B cell (primary cell): ENCODE measurements around the gene LGI2. TPM values are rescaled to one million over a fixed set of nuclear protein-coding genes. Genes with fewer than 3 reads are reported as not detected.

Experiments
- ATAC-seq: fragments of 200-7000 bp; cut with Tn5 transposase; one replicate; pipeline ENCODE4 v1.10.0; 2021; ENCODE audit warnings: low read depth, mild to moderate bottlenecking, moderate number of reproducible peaks, moderate library complexity
- CTCF ChIA-PET: fragments of 350-600 bp; sonication (Branson Sonifier 250); formaldehyde crosslinking; loops from one replicate; lab custom pipeline; 2021; ENCODE audit warnings: antibody characterized with exemption, inconsistent platforms; lab: Charles Lee
- POLR2A ChIA-PET: fragments of 350-600 bp; sonication (Branson Sonifier 250); formaldehyde crosslinking; loops from one replicate; lab custom pipeline; 2021; ENCODE audit warnings: antibody characterized with exemption; lab: Charles Lee
- DNase-seq: peaks from one replicate; pipeline ENCODE4 v3.0.0; 2013
- H2AFZ ChIP-seq: 2 replicates; pipeline ENCODE4 v1.6.1; 2012; ENCODE audit warnings: mild to moderate bottlenecking, low read depth, low read length; ENCODE audit not compliant: insufficient read depth, poor library complexity, severe bottlenecking
- H3K27ac ChIP-seq, 2 donors: 1 replicate in 1 of 2; 2 replicates in 1 of 2; pipeline ENCODE4 v1.5.1; 2012 to 2013; ENCODE audit warnings: low read length in 2 of 2, mild to moderate bottlenecking in 2 of 2, moderate library complexity in 1 of 2
- H3K27me3 ChIP-seq, 4 experiments: fragments of 200-600 bp in 1 of 4; sonication (generic) in 1 of 4; replicated peaks in 1 of 4; 1 replicate in 2 of 4; 2 replicates in 2 of 4; pipeline versions ENCODE4 v1.6.1 to v1.7.0; 2013 to 2016; ENCODE audit warnings: low read length in 3 of 4, mild to moderate bottlenecking in 2 of 4, mixed read lengths in 1 of 4, moderate library complexity in 1 of 4; ENCODE audit not compliant: insufficient read depth in 4 of 4, control insufficient read depth in 3 of 4; ENCODE audit errors: control extremely low read depth in 1 of 4
- H3K36me3 ChIP-seq, 2 experiments: replicated peaks in 1 of 2; 1 replicate in 1 of 2; 2 replicates in 1 of 2; pipeline versions ENCODE4 v1.6.1 to v1.7.1; 2013; ENCODE audit warnings: low read length in 1 of 2; ENCODE audit not compliant: insufficient read depth in 2 of 2, control insufficient read depth in 1 of 2; ENCODE audit errors: control extremely low read depth in 1 of 2, extremely low read depth in 1 of 2
- H3K4me1 ChIP-seq, 2 donors: fragments of 200-600 bp in 1 of 2; sonication (generic) in 1 of 2; 1 replicate in 1 of 2; 2 replicates in 1 of 2; pipeline versions ENCODE4 v1.5.1 to v1.6.1; 2013 to 2017; ENCODE audit warnings: low read length in 2 of 2; ENCODE audit not compliant: control insufficient read depth in 2 of 2, insufficient read depth in 2 of 2
- H3K4me2 ChIP-seq: replicated peaks from 2 replicates; pipeline ENCODE3; 2012; ENCODE audit warnings: mild to moderate bottlenecking, low read depth, low read length; ENCODE audit not compliant: poor library complexity, severe bottlenecking
- H3K4me3 ChIP-seq, 5 experiments: fragments of 200-600 bp in 1 of 5; sonication (generic) in 1 of 5; 1 replicate in 3 of 5; 2 replicates in 2 of 5; pipeline versions ENCODE4 v1.5.1 to v1.7.0; 2011 to 2016; ENCODE audit warnings: low read length in 4 of 5, mild to moderate bottlenecking in 4 of 5, low read depth in 2 of 5, control low read depth in 1 of 5, moderate library complexity in 1 of 5; ENCODE audit not compliant: insufficient read depth in 1 of 5; ENCODE audit errors: control extremely low read depth in 1 of 5, extremely low read depth in 1 of 5
- H3K79me2 ChIP-seq: fragments of 200-600 bp; sonication (generic); one replicate; pipeline ENCODE4 v1.6.0; 2016; ENCODE audit warnings: low read length; ENCODE audit not compliant: control insufficient read depth, insufficient read depth
- H3K9ac ChIP-seq: fragments of 200-600 bp; sonication (generic); 2 replicates; pipeline ENCODE4 v1.6.1; 2017; ENCODE audit warnings: mild to moderate bottlenecking, low read length, moderate library complexity
- H3K9me3 ChIP-seq, 3 donors: one replicate each; pipeline versions ENCODE4 v1.6.1 to v1.7.1; 2013; ENCODE audit warnings: low read length in 2 of 3; ENCODE audit not compliant: control insufficient read depth in 2 of 3, insufficient read depth in 1 of 3; ENCODE audit errors: control extremely low read depth in 1 of 3
- H4K20me1 ChIP-seq: 2 replicates; pipeline ENCODE4 v1.6.0; 2012; ENCODE audit warnings: mild to moderate bottlenecking, low read length; ENCODE audit not compliant: insufficient read depth, control insufficient read depth, poor library complexity, severe bottlenecking
- H3K27ac Mint-ChIP-seq: one replicate; pipeline ENCODE4 v1.8.0; 2021; ENCODE audit warnings: mixed read lengths
- H3K27me3 Mint-ChIP-seq: one replicate; pipeline ENCODE4 v1.8.0; 2021; ENCODE audit warnings: mixed read lengths
- H3K4me1 Mint-ChIP-seq: one replicate; pipeline ENCODE4 v1.8.0; 2021; ENCODE audit warnings: mixed read lengths
- H3K4me3 Mint-ChIP-seq: one replicate; pipeline ENCODE4 v1.8.0; 2021; ENCODE audit warnings: mixed read lengths
- H3K9me3 Mint-ChIP-seq: one replicate; pipeline ENCODE4 v1.8.0; 2022; ENCODE audit warnings: mixed read lengths; ENCODE audit not compliant: insufficient read depth
- CTCF ChIP-seq: fragments of 200-600 bp; IDR thresholded peaks from one replicate; pipeline ENCODE4 v1.8.0; 2022; ENCODE audit warnings: antibody characterized with exemption, mild to moderate bottlenecking
- EZH2 ChIP-seq: IDR thresholded peaks from 2 replicates; pipeline ENCODE4 v1.6.1; 2012; ENCODE audit warnings: borderline replicate concordance, low read depth, mild to moderate bottlenecking, moderate library complexity, low read length; ENCODE audit not compliant: insufficient read depth, poor library complexity, severe bottlenecking
- WGBS: methylation state at CpG from one replicate; pipeline ENCODE4 v1.1.5; 2013; ENCODE audit warnings: missing lambda C conversion rate; ENCODE audit not compliant: insufficient coverage; 5-methylcytosine and 5-hydroxymethylcytosine counted together
- intact Hi-C: fragments of 100-400 bp; cut with micrococcal nuclease; formaldehyde crosslinking; loops from one replicate; pipeline ENCODE4 v1.10.0; 2022
- polyA plus RNA-seq: library from polyadenylated mRNA; depleted of rRNA; stranded (reverse); fragments of >200 nt; gene quantifications from 2 replicates; pipeline ENCODE4 v1.2.3, GENCODE V29; 2012
- total RNA-seq, 2 donors: library from RNA; stranded (reverse); fragments of 120-200 nt in 1 of 2; gene quantifications; 1 replicate in 1 of 2; 2 replicates in 1 of 2; pipeline versions ENCODE4 v1.2.3 to v1.2.4, GENCODE V29; 2013 to 2022

The LGI2 gene
- total and polyA plus RNA-seq, 2 donors (not counting 1 experiment from before 2014, with no cell fraction given): not detected

GRCh38 chr4:24984602-24985532 lies 45.9 kb downstream of the LGI2 start:
- peaks cover 0 to 7% (median 3%) of the 10 kb centered on the region in 4 experiments for H3K27me3 ChIP-seq
- TF ChIP-seq EZH2 (no peak), CTCF (no peak)
- peaks cover 2 to 5% of the 10 kb centered on the region in 2 donors for H3K4me1 ChIP-seq
- Mint-ChIP-seq H3K27me3 (peaks cover 5% of the 10 kb centered on the region), H3K4me1 (peaks cover 7% of the 10 kb centered on the region), H3K4me3 (no peak overlapping the region), H3K9me3 (peaks cover 3% of the 10 kb centered on the region), H3K27ac (no peak overlapping the region)
- no peaks in the 10 kb centered on the region for H3K9me3 ChIP-seq
- no peaks in the 10 kb centered on the region for H4K20me1 ChIP-seq
- H3K79me2 ChIP-seq: no peaks in the 10 kb centered on the region
- no peak overlapping the region for H2AFZ ChIP-seq
- DNase-seq: no peak
- ChIA-PET CTCF (no interaction called here), POLR2A (no interaction called here)
- no peaks in the 10 kb centered on the region for H3K36me3 ChIP-seq
- WGBS: 98% methylated on average over 3 of the region's 6 CpGs
- intact Hi-C loops: loop anchor here (10.0 kb wide), 1 partner anchor 150 kb away; no protein-coding TSS in a partner anchor
- no peak overlapping the region for H3K4me2 ChIP-seq
- H3K27ac ChIP-seq: no peak overlapping the region
- no peak overlapping the region for H3K4me3 ChIP-seq
- no peak overlapping the region for H3K9ac ChIP-seq
- ATAC-seq: no peak

GRCh38 chr4:24980740-24981139 lies 50.0 kb downstream of the LGI2 start:
- Histone ChIP-seq H3K79me2 (no peaks in the 10 kb centered on the region), H3K9me3 (no peaks in the 10 kb centered on the region), H3K4me2 (no peak overlapping the region), H3K36me3 (no peaks in the 10 kb centered on the region), H4K20me1 (no peaks in the 10 kb centered on the region), H3K27ac (no peak overlapping the region), H3K4me1 (peaks cover 5 to 7% of the 10 kb centered on the region in 2 donors), H3K4me3 (no peak overlapping the region), H3K27me3 (peaks cover 0 to 20% (median 5%) of the 10 kb centered on the region in 4 experiments), H2AFZ (no peak overlapping the region), H3K9ac (no peak overlapping the region)
- POLR2A ChIA-PET: no interaction called here
- Mint-ChIP-seq H3K9me3 (no peaks in the 10 kb centered on the region), H3K4me3 (no peak overlapping the region), H3K27ac (no peak overlapping the region), H3K4me1 (peaks cover 9% of the 10 kb centered on the region), H3K27me3 (peaks cover 28% of the 10 kb centered on the region)
- no peak for DNase-seq
- 100% methylated on average over 5 of the region's 5 CpGs for WGBS
- ATAC-seq: no peak
- TF ChIP-seq EZH2 (no peak), CTCF (no peak)
- CTCF ChIA-PET: interaction anchor here (0.7 to 6.3 kb wide), 22 partner anchors 9 to 558 kb away, joined by 3 to 84 read pairs (median 4); partner anchors contain the start of gene ZCCHC4
- intact Hi-C loops: loop anchor here (10.0 kb wide), 1 partner anchor 154 kb away; no protein-coding TSS in a partner anchor
